AML-193 (cell line): ENCODE results near the gene MBP.

Experiments
- DNase-seq, 2 experiments: peaks; one replicate each; lab custom pipeline; 2025; lab: John Stamatoyannopoulos, UW

MBP gene

GRCh38 chr18:76941284-76941683, 191.3 kb downstream of the MBP start:
- no peak for DNase-seq

GRCh38 chr18:76938619-76939018, 194.0 kb downstream of the MBP start:
- DNase-seq: no peak

GRCh38 chr18:76937597-76937996, 195.0 kb downstream of the MBP start:
- DNase-seq: no peak

- no peak for DNase-seq
Observed at GRCh38 chr18:76936877-76937276, 195.7 kb downstream of the MBP start.

- DNase-seq: no peak
Observed at GRCh38 chr18:76935722-76936337, 196.8 kb downstream of the MBP start.

GRCh38 chr18:76932026-76932819, 200.4 kb downstream of the MBP start:
- DNase-seq: no peak

- no peak for DNase-seq
Observed at GRCh38 chr18:76931171-76931570, 201.4 kb downstream of the MBP start.
